ENCODE measurements around the gene NDUFV3.
"Not testable (repeated sequence)": the region's sequence is repeated elsewhere in the genome, so short reads cannot be mapped to it uniquely, and the experiment has no call there.

Gene NDUFV3

GRCh38 chr21:42892931-42893755 is at the start of gene NDUFV3:
Gene NDUFV3, plus strand, starts transcription at chr21:42893309. Its CDS starts 25 bp downstream, at chr21:42893334.
- FAIRE-seq (no peak), DNase-seq (ENCODE audit: insufficient read length, low spot score) (peak; percentile 81)
- no peak for TF ChIP-seq CTCF (IDR thresholded peaks at IDR 0.05; ENCODE audit: insufficient read depth, missing control alignments)

- FAIRE-seq (no peak), DNase-seq (ENCODE audit: insufficient read length, low spot score) (no peak)
- TF ChIP-seq CTCF (IDR thresholded peaks at IDR 0.05; ENCODE audit: insufficient read depth, missing control alignments) = no peak
Observed at GRCh38 chr21:42844411-42845113, 48.5 kb upstream of the NDUFV3 start.

GRCh38 chr21:42845296-42845965 is 47.7 kb upstream of the NDUFV3 start:
- DNase-seq (ENCODE audit: insufficient read length, low spot score) = peak; percentile 3
- FAIRE-seq = no peak
- no peak for TF ChIP-seq CTCF (IDR thresholded peaks at IDR 0.05; ENCODE audit: insufficient read depth, missing control alignments)

GRCh38 chr21:42846221-42846620 is 46.9 kb upstream of the NDUFV3 start:
- FAIRE-seq (no peak), DNase-seq (ENCODE audit: insufficient read length, low spot score) (no peak)
- TF ChIP-seq CTCF (IDR thresholded peaks at IDR 0.05; ENCODE audit: insufficient read depth, missing control alignments) = no peak

- DNase-seq (ENCODE audit: insufficient read length, low spot score) = no peak
- TF ChIP-seq CTCF (IDR thresholded peaks at IDR 0.05; ENCODE audit: insufficient read depth, missing control alignments) = no peak
- no peak for FAIRE-seq
Observed at GRCh38 chr21:42847051-42847707, 45.9 kb upstream of the NDUFV3 start.

GRCh38 chr21:42847726-42848125 is 45.4 kb upstream of the NDUFV3 start:
- TF ChIP-seq CTCF (IDR thresholded peaks at IDR 0.05; ENCODE audit: insufficient read depth, missing control alignments) = no peak
- FAIRE-seq = no peak
- DNase-seq (ENCODE audit: insufficient read length, low spot score) = no peak

- not testable (repeated sequence) for DNase-seq (ENCODE audit: insufficient read length, low spot score); FAIRE-seq
Observed at GRCh38 chr21:42848144-42848931, 44.8 kb upstream of the NDUFV3 start.

All from D721Med (cell line).